ENCODE measurements around the gene CDIPT.

DNA sequence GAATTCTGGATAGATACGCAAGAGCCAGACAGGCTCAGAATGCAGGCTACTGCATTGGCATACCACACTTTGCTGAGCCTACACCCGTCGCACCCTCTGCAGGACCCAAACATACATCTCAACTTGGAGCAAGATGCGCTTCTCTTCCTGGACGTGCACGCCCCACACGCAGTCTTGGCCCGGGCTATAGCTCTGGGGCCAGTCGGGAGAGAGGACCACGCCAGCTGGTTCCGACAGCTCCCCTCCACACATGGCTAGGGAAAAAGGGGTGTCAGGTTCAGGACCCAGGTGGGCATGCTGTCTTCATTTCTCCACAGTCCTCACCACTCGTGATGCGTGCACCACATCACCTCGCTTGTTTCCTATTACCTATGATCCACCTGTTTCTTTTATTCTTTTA, 15.1 kb upstream of the CDIPT start:
- TF ChIP-seq, protein P1, sequence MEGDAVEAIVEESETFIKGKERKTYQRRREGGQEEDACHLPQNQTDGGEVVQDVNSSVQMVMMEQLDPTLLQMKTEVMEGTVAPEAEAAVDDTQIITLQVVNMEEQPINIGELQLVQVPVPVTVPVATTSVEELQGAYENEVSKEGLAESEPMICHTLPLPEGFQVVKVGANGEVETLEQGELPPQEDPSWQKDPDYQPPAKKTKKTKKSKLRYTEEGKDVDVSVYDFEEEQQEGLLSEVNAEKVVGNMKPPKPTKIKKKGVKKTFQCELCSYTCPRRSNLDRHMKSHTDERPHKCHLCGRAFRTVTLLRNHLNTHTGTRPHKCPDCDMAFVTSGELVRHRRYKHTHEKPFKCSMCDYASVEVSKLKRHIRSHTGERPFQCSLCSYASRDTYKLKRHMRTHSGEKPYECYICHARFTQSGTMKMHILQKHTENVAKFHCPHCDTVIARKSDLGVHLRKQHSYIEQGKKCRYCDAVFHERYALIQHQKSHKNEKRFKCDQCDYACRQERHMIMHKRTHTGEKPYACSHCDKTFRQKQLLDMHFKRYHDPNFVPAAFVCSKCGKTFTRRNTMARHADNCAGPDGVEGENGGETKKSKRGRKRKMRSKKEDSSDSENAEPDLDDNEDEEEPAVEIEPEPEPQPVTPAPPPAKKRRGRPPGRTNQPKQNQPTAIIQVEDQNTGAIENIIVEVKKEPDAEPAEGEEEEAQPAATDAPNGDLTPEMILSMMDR (IDR thresholded peaks at IDR 0.05; ENCODE audit: poor library complexity): no peak
- TF ChIP-seq EZH2 (IDR thresholded peaks at IDR 0.05; ENCODE audit: borderline replicate concordance): no peak
- no peak for TF ChIP-seq EZH2phosphoT487 (IDR thresholded peaks at IDR 0.05; ENCODE audit: low read depth, severe bottlenecking, unreplicated experiment)
